Stimulated activated CD8-positive, alpha-beta memory T cell treated with anti-CD3 and anti-CD28 coated beads, Interleukin-7, amount 100 ng/mL, for 1 hour (primary cell): ENCODE data around the gene VIT.
"Not testable (repeated sequence)": the region's sequence is repeated elsewhere in the genome, so short reads cannot be mapped to it uniquely, and the experiment has no call there.

Experiments used
- DNase-seq, 2 donors: peaks; one replicate each; pipeline ENCODE4 v3.0.0-alpha.2; 2020; ENCODE audit warnings: low read depth in 2 of 2

The VIT gene

DNA sequence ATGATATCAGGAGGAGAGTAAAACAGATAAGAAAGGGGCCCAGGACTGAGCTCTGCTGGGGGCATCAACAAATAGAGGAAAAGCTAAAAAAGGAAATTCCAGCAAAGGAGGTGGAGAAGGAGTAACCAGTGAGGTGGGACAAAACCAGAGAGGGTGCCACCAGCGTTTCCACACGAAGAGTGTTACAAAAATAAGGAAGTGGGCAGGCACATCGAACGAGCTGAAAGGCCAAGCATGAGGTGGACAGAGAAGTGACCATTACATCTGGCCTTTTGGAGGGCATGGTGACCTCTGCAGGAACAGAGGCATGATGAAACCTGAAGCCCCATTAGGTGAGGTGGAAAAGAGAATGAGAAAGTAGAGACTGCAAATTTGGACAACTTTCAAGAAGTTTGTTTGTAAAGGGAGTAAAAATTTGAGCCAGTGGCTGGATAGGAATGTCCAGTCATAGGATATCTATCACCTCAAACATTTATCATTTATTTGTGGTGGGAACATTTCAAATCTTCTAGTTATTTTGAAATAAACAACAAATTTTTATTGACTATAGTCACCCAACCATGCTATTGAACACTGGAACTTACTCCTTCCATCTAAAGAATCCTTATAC, 18.4 kb upstream of the VIT start:
- DNase-seq: no peak

DNA sequence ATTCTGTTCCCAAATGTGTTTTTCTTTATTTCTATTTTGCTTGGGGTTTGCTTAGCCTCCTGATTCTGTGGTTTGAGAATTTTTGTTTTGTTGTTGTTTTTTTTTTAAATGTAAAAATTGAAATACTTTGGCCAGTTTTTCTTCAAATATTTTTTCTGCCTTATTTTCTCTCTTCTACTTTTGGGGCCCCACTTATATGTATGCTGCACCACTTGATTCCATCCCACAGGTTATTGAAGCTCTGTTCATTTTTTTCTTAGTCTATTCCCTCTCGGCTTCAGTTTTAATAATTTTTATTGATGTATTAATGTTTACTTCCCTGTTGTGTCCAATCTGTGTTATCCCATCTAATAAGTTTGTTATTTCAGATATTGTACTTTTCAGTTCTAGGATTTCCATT, 17.7 kb upstream of the VIT start:
- no peak for DNase-seq

DNA sequence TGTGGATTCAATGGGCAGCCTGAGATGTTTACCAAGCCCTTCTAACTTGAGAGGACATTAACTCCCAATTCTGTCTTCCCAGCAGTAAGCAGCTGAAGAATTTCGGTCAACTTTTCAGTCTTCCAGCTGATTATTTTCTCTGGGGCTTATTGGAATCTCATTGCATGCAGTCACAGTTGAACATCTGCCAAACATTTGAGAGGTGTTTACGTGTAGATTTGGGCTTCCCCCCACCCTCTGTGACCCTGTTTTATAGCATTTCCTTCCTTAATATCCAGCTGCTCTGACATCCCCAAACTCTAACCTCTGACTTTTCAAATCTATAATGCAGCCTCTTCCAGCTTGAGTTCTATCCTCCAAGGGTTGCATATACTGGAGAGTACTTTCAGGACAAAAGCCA, 16.5 kb upstream of the VIT start:
- no peak for DNase-seq

DNA sequence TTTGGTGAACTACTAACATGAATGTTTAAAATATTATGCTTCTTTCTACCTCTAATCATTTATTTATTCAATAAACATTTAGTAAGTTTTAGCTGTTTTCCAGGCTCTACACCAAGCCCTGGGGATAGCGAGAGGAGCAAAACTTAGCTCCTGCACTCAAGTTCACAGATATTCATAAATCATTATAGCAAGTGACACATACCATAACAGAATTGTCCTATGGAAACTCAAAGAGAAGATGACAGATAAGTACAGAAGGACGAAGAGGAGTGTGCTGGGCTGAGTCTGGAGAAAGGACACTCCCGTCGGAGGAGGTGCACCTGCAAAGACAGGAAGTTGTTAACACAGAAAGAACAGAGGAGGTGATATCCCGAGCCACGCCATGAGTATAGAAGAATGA, 13.9 kb upstream of the VIT start:
- no peak for DNase-seq

DNA sequence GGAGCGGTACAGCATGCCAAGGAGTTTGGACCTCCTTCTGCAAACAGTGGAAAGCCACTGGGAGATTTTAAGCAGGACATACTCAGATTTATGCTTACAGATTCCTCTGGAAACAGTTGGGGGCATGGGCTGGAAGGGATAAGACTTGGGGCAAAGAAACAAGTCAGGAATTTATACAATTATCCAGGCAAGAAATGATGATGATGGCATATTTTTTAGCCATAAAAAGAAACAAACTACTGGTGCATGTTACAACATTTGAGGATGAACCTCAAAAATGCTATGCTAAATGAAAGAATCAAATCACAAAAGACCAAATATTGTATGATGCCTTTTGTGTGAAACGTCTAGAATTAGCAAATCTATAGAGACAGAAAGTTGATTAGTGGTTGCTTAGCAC, 13.5 kb upstream of the VIT start:
- no peak for DNase-seq

DNA sequence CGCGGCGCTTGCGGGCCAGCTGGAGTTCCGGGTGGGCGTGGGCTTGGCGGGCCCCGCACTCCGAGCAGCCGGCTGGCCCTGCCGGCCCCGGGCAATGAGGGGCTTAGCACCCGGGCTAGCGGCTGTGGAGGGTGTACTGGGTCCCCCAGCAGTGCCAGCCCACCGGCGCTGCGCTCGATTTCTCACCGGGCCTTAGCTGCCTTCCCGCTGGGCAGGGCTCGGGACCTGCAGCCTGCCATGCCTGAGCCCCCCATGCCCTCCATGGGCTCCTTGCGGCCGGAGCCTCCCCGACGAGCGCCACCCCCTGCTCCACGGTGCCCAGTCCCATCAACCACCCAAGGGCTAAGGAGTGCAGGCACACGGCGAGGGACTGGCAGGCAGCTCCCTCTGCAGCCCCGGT, 8.2 kb upstream of the VIT start:
- not testable (repeated sequence) for DNase-seq

DNA sequence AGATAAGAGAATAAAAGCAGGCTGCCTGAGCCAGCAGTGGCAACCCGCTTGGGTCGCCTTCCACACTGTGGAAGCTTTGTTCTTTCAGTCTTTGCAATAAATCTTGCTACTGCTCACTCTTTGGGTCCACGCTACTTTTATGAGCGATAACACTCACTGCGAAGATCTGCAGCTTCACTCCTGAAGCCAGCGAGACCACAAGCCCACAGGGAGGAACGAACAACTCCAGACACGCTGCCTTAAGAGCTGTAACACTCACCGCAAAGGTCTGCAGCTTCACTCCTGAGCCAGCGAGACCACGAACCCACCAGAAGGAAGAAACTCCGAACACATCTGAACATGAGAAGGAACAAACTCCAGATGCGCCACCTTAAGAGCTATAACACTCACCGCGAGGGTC, 7.5 kb upstream of the VIT start:
- DNase-seq: not testable (repeated sequence)

DNA sequence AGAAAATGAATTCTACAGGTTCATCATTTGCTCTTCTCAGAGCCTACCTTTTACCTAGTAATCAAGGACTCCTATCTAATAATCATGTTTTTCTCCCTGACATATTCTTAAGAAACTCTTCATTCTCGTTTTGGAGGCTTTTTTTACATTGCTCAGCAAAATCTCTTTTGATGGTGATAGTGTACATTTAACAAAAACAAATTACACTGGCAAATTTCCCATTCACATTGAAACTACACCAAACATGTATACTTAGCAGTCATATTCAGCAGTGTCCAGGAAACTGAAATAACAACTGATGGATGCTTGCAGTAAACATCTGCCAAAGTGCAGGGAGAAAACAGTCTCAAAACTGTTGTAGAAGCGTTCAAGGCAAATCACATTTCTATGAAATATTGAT, 4.4 kb upstream of the VIT start:
- no peak for DNase-seq

DNA sequence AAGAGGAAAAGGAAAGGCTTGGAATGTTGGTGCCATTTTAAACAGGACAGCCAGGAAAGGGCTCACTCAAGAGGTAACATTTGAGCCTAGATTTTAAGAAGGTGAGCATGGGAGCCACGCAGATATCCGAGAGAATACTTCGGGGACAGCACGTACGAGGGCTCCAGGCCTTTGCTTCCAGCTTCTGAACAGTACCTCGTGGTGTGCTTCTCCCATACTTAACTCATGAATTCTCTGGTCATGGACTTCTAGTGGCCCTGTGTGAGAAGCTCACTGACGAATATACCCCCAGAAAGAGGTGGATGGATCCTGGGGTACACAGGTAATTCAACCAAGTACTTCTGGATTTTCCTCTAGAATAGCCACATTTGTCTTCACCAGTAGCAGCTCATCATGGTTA, 2.7 kb upstream of the VIT start:
- DNase-seq: no peak

DNA sequence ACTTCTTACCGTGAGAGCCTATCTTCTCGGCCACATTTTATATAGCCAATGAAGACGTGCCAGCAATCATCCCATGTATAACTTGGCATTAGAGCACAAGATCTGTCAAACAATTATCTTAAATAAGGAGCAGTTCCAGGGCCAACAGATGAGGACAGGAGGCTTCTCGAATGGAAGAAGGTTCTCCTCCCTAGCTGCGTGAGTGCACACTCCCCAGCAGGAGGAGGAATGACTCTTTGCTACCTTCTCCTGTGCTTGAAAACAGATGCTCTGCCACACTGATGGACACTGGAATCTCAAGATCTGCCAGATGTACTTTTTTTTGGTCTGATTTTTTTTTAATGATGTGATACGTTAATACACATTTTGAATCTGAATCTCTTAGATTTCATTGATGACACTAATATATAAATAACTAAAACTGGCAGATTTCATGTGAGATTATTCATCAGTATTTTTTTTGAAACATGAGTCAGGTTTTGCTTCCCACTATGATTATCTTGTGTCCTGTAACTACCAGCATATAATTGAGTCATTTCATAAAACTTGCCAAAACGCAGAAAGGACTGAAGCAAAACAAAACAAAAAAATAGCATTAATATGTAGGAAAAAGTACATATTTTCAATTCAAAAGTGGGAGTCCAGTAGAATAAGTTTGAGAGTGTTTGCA, 626 bp upstream of the VIT start:
- DNase-seq: no peak

DNA sequence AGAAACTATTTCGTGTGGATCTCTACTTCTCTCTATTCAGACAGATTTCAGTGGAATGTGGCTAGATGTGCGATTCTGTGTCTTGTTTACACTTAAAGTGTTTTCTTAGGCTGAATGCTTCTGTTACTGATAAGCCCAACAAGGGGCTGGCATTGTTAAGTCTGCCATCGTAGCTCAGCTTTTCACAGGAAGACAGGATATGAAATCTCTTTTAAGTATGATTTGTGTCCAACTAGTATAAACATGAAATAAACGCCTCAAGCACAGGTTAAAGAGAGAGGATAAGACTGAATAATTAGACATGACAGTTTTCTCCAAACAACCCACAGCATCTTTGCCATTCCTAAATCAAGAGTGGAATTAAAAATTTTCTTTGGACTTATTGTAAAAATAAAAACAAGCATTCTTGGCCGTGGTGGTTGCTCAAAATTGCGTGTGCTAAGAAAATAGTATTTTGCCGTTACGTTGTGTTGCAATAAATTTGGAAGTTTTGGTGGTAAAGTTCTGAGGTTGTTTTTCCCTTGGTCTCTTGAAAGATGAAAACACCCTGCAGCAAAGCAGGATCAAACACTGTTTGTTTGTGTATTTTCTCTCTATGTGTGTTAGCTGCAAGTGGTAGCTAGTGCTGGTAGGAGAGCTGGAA, 1.0 kb downstream of the VIT start:
- DNase-seq: no peak

DNA sequence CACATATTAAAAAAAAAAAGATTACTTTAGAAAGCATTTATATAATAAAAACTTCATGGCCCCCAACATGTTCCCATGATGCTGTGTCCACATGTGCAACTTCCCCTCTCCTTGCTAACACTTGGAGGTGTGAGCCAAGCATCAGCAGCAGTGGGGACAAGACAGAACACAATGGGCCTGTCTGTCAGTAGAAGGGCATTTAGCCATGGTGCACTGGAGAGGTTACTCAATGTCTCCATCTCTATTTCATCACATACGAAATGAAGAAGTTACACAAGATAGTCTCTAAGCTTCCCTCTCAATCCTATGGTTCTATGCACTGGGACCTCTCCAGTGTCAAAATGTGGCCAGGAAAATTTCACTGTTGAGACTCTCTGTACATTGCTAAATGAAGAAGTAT, 2.5 kb downstream of the VIT start:
- DNase-seq: no peak

DNA sequence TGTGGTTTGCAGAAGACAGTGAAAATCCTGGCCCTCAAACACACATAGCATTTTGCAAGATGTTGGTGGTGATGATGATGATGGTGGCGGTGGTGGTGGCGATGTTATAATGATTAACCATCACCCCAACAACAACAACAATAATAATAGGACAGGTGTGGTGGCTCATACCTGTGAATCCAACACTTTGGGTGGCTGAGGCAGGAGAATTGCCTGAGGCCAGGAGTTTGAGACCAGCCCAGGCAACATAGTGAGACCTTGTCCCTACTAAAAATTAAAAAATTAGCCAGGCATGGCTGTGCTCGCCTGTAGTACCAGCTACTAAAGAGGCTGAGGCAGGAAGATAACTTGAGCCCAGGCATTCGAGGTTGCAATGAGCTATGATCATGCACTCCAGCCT, 3.8 kb downstream of the VIT start:
- DNase-seq: no peak

DNA sequence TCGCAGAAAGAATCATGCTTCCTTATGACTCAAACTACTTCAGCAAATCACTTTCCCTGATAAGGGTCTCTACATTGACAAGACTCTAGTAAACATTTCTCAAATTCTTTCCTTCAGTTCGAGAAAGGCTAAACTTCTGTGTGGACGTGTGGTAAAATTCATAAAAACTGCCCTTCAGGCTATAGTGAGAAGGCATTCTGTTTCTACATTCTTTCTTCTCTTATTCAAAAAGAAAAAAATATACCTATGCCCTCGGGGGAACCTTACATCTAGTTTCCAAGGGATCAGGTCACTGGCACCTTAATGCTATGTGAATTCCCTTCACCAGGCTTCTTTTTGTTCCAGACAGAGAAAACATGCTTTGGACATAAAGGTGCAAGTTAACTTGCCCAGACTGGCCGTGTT, 4.9 kb downstream of the VIT start:
- DNase-seq: no peak

DNA sequence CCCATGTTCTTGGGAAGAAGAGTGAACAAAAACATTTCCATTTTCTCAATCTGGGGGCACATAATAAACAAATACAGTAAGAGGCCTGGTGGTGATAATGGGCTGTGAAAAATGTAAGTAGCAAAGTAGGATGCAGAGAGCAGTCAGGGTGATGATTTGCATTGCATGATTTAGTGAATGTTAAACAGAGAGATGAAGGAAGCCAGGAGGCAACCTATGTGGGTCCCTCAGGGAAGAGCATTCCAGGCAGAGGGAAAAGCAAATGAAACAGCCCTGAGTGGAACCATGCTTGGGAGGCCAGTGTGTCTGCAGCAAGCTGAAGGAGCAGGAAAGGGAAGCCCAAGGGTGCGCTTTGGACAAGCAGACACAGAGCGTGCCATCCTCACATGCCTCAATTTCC, 5.4 kb downstream of the VIT start:
- no peak for DNase-seq

DNA sequence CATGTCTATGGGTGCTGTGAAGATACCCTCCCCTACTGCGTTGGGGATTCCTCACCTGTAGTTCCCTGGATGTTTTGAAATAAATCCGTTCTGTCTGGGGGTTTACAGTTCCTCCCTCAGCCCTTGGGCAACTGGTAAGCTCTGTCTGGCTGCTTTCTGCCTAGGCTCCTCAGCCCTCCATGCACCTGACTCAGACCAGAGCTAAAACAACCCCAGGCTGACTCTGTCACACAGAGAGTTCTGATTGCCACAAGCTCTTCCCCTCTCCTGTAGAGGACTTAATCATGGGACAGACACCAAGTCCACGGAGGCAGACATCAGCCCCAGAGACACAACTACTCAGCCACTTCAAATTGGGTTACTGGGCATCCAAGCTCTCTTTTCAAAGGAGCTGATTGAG, 6.3 kb downstream of the VIT start:
- no peak for DNase-seq

DNA sequence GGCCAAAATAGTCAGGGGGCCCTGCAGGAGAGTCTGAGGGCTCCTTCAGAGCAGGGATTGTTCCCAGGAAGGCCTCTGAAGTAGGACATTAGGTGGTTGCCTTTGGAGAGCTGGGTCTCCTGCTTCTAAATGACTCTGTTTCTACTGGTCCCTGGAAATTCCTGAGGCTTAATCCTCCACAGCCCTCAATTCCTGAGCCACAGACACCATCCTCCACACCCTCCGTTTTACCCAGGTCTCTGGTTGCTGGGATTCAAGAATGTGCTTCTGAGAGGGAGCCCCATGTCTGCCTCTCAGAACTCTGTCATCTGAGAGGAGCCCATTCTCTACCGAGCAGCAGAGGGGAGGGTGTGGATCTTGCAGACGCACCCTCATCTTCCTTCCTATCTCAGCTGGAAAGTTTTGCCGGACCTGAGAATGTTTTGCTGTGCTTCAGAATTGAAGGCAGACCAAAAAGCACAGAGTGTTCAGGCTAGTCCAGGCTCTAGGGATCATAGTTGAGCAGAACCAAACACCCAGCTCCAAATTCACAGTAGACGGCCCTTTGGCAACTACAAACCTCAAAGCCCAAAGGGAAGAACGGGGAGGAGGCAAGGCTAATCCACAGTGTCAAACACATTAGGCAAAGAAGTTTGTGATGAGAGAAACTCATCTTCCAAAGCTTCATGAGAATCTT, 8.1 kb downstream of the VIT start:
- no peak for DNase-seq

DNA sequence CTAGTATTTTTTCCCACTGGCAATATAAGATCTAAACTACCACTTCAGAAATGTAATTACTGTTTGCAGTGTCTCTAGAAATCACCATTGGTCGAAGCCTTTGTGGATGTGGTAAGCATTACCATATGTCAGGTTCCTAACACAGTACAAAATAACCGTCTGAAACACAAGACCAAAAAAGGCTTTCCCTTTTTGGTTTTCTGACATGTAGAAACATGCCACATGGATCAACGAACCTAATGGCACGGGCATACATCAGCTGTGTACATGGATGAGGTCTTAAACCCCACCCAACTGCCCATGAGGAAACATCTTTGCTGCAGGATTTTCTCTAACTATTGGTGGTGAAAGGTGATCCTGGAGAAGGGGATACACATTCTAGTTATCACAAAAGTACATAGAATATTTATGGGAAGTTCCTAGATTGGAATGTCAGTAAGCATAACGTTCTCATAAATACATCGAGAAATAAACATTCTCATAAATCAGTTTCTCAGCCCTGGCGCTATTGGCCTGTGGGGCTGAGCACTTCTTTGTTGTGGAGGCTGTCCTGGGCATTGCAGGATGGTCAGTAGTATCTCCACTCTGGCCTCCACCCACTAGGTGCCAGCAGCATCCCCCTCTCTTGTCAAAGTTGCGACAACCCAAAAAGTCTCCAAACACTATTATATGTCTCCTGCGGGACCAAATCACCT, 9.0 kb downstream of the VIT start:
- DNase-seq: no peak

DNA sequence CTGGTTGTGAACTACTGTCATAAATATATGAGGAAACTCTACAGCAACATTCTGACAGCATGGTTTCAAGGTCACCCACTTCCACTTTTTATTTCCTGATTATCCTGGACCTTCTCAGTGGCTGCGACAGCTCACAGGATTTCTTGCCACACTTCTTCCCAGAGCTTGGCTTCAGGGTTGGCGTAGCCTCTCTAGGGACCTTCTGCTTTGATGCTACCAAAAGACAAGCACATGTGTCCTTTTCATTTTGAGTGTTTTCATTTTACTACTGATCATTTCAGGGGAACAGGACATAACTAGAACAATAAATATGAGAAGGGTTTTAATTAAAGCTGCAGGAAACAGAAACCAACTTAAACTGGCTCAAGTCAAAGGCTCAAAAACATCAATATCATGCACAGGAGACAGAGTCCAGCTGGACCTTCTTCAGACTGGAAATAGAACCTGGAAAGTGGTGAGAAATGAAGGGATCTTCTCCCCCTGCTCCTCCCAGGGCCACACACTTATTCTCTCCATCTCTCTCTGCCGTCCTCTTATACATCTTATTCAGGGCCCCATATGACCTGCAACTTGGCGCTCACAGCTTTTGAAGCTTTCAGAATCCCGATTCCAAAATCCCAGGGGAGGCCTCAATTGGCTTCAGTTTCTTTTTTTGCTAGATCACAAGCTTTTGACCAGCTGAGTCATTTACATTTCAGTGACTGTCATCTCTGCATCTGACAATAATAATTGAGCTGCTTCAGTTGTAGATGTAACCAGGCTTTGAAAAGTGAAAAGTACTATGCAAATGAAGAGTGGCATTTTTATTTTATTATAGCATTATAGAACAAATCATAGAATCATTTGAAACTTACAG, 9.7 kb downstream of the VIT start:
- no peak for DNase-seq

DNA sequence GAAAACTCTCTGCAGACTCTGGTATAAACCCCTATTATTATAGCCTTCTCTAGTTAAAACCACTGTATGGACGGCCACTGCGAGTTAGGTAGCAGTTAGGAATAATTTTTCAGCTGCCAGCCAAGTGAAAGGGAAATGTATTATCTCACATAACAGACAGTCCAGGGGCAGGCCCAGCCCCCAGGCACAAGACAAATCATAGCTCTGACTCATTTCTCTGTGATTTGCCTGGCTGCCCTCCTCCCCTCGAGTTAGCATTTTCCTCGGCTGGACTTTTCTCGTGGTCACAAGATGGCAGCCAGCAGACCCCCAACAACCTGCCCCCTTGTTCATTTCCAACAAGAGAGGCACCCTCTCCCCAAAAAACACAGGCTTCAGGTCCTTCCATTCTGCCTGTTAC, 10.5 kb downstream of the VIT start:
- DNase-seq: no peak

DNA sequence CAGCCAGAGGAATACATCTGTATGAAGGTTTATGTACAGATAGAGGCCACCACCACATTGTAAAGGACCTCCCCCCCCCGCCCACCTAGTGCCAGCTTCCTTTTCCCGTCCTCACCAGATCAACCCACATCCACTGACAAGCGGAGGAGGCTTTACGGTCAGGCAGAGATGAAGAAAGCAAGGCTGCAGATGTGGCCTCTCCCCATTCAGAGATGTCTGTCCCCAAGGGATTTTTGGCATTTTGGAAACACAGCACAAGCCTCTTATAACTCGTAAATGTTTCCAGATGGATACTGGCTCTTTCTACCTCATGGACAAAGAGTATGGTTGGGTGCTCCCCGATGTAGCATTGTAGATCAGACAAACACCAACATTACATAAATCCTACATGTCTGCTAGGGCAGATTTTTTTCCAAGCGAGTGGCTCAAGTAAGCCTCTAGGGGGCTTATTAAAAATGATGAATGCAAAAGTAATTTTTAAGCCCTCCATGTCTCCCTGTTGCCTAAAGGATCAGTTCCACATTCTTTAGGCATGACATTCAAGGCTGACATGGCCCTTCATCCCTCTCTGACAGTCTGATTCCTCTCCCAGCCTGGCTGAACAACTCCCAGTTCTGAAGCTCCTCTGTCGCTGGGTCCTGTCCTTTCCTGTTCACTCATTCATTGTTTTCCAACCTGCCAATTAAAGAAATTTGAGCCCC, 11.7 kb downstream of the VIT start:
- DNase-seq: no peak
